ENCODE measurements around the gene TBCK. TPM values are rescaled to one million over a fixed set of nuclear protein-coding genes. Genes with fewer than 3 reads are reported as not detected.

Gene TBCK
- total RNA-seq, 1 donor from 2014 or later, result 28.2 TPM

DNA sequence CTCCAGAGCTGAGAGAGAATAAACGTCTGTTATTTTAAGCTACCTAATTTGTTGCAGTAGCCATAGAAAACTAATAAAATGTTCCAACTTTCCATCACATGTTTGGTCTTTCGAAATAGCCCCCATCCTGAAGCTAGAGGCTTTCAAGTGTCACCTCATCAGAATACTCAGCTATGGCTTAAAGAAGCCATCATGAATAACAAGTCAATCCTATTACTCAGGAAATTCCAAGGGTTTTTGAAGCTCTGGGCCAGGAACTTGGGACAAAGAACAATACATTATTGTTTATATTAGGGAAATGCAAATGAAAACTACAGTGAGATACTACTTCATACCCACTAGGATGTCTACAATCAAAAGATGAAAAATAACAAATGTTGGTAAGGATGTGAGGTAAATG lies 42.2 kb downstream of the TBCK start:
- TF ChIP-seq, protein P1, sequence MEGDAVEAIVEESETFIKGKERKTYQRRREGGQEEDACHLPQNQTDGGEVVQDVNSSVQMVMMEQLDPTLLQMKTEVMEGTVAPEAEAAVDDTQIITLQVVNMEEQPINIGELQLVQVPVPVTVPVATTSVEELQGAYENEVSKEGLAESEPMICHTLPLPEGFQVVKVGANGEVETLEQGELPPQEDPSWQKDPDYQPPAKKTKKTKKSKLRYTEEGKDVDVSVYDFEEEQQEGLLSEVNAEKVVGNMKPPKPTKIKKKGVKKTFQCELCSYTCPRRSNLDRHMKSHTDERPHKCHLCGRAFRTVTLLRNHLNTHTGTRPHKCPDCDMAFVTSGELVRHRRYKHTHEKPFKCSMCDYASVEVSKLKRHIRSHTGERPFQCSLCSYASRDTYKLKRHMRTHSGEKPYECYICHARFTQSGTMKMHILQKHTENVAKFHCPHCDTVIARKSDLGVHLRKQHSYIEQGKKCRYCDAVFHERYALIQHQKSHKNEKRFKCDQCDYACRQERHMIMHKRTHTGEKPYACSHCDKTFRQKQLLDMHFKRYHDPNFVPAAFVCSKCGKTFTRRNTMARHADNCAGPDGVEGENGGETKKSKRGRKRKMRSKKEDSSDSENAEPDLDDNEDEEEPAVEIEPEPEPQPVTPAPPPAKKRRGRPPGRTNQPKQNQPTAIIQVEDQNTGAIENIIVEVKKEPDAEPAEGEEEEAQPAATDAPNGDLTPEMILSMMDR (IDR thresholded peaks at IDR 0.05), result no peak
- no peak for DNase-seq (ENCODE audit: low spot score)

DNA sequence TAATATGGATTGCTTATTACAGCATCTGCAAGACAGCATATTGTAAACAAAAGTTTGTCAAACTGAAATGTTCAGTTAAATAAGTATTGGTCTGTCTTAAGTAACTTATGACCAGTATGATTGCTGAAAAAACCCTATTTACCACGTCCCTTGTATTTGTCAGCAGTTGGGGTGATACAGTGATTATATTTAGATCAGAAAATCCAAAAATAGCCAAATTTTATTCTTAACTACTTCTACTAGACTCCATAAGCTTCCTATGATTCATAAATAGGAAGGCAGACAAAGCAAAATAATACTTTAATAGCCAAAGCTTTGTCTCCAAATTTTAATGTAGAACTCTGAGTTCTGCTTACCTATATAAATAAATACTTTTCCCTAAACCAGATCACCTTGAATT lies 45.3 kb downstream of the TBCK start:
- TF ChIP-seq, protein P1 (IDR thresholded peaks at IDR 0.05), result no peak
- DNase-seq (ENCODE audit: low spot score), result no peak
- H3K27ac Mint-ChIP-seq (ENCODE audit: unreplicated experiment), result no peak overlapping the region
- H3K9me3 Mint-ChIP-seq (ENCODE audit: low read depth), result peaks cover 4% of the 10 kb centered on the region
- H3K27me3 Mint-ChIP-seq (ENCODE audit: low read depth), result no peaks in the 10 kb centered on the region
- peaks cover 37% of the 10 kb centered on the region for H3K4me1 Mint-ChIP-seq (ENCODE audit: low read depth)
- peaks cover 2% of the 10 kb centered on the region for H3K36me3 Mint-ChIP-seq (ENCODE audit: low read depth)
- no peak overlapping the region for H3K4me3 Mint-ChIP-seq (ENCODE audit: unreplicated experiment)

More for the DNA sequence above, 42.2 kb downstream of the TBCK start:
- no peak overlapping the region for H3K27ac Mint-ChIP-seq (ENCODE audit: unreplicated experiment)
- no peak overlapping the region for H3K4me3 Mint-ChIP-seq (ENCODE audit: unreplicated experiment)
- H3K9me3 Mint-ChIP-seq (ENCODE audit: low read depth), result peaks cover 4% of the 10 kb centered on the region
- H3K36me3 Mint-ChIP-seq (ENCODE audit: low read depth), result peaks cover 2% of the 10 kb centered on the region
- H3K4me1 Mint-ChIP-seq (ENCODE audit: low read depth), result peaks cover 41% of the 10 kb centered on the region
- no peaks in the 10 kb centered on the region for H3K27me3 Mint-ChIP-seq (ENCODE audit: low read depth)

DNA sequence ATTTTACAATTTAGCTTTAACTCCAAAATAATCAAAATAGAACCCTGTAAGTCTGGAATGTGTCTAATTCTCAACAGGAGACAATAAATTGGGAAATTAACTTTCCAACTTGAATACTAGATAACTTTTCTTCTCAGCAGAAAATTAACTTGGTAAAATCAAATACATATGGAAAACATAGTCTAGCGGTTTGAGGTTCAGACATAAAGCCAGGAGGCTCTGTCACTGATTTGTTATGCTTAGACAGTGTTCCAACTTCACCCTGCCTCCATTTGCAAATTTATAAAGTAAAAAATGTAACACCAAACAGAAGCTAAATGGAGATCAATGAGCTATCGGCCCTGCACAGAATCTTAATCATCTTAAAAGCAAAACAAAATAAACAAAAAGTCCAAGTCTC lies 46.3 kb downstream of the TBCK start:
- TF ChIP-seq, protein P1 (IDR thresholded peaks at IDR 0.05), result no peak
- Mint-ChIP-seq H3K27ac (ENCODE audit: unreplicated experiment) (no peak overlapping the region), H3K36me3 (ENCODE audit: low read depth) (peaks cover 2% of the 10 kb centered on the region), H3K9me3 (ENCODE audit: low read depth) (peaks cover 4% of the 10 kb centered on the region), H3K4me1 (ENCODE audit: low read depth) (peaks cover 37% of the 10 kb centered on the region), H3K4me3 (ENCODE audit: unreplicated experiment) (no peak overlapping the region), H3K27me3 (ENCODE audit: low read depth) (no peaks in the 10 kb centered on the region)
- no peak for DNase-seq (ENCODE audit: low spot score)

DNA sequence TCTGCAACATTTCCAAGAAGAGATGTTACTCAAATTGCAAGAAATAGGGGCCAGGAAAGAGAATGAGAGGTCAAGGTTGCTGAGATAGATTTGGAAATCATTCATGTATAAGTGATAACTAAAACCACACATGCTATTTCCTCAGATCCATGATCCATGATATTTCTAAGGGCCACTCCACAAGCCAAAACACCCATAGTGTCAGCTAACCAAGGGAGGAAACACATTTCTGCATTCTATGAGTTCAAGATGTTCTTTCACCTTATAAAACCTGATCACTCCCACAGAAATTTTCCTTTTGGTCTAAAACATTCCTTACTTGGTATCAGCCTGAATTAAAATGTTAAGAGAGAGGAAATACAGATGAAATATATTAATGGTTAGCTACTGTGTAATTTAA lies 47.2 kb downstream of the TBCK start:
- peaks cover 29% of the 10 kb centered on the region for H3K4me1 Mint-ChIP-seq (ENCODE audit: low read depth)
- no peak overlapping the region for H3K27ac Mint-ChIP-seq (ENCODE audit: unreplicated experiment)
- H3K9me3 Mint-ChIP-seq (ENCODE audit: low read depth), result peaks cover 2% of the 10 kb centered on the region
- H3K4me3 Mint-ChIP-seq (ENCODE audit: unreplicated experiment), result no peak overlapping the region
- DNase-seq (ENCODE audit: low spot score), result no peak
- TF ChIP-seq, protein P1 (IDR thresholded peaks at IDR 0.05), result no peak
- no peaks in the 10 kb centered on the region for H3K27me3 Mint-ChIP-seq (ENCODE audit: low read depth)
- no peaks in the 10 kb centered on the region for H3K36me3 Mint-ChIP-seq (ENCODE audit: low read depth)

DNA sequence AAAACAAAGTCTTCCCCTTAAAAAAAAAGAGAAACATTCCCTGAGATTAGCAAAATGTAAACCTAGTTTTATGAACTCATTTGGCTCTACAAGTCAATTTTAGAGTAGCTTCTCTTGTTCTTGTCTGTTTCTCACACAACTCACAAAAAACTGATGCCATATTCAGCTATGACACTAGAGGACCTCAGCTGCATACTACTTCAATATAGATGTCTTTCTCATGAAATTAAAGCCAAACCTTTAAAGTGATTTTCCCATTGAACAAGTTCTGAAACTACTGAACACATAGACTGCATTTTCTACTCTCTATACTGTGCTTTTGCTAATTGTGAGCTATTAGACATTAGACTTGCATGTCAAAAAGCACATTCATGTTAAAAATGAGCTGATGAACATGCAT lies 49.8 kb downstream of the TBCK start:
- Mint-ChIP-seq H3K27me3 (ENCODE audit: low read depth) (no peaks in the 10 kb centered on the region), H3K4me1 (ENCODE audit: low read depth) (peaks cover 16% of the 10 kb centered on the region), H3K27ac (ENCODE audit: unreplicated experiment) (no peak overlapping the region), H3K9me3 (ENCODE audit: low read depth) (no peaks in the 10 kb centered on the region), H3K36me3 (ENCODE audit: low read depth) (no peaks in the 10 kb centered on the region), H3K4me3 (ENCODE audit: unreplicated experiment) (no peak overlapping the region)
- no peak for DNase-seq (ENCODE audit: low spot score)
- TF ChIP-seq, protein P1 (IDR thresholded peaks at IDR 0.05), result peak; percentile 89

Measured in chondrocyte (in vitro differentiated cells).